Measurements from ENCODE around the gene LBH. TPM values are rescaled to one million over a fixed set of nuclear protein-coding genes. Genes with fewer than 3 reads are reported as not detected.

LBH gene
- polyA plus RNA-seq, 3 donors = 0.41 to 0.76 (median 0.42) TPM

- H3K4me1 ChIP-seq (ENCODE audit: control insufficient read depth in 1 of 2, insufficient read depth in 2 of 2, low read length in 2 of 2) = peaks cover 20 to 25% of the 10 kb centered on the region in 2 donors
- intact Hi-C loops (cut with micrococcal nuclease) = no loop called here
- H3K9me3 ChIP-seq (replicated peaks in 1 of 2; ENCODE audit: control insufficient read depth in 1 of 2, insufficient read depth in 1 of 2, low read length in 2 of 2) = no peaks in the 10 kb centered on the region
- H3K79me2 ChIP-seq (ENCODE audit: insufficient read depth, low read length) = no peaks in the 10 kb centered on the region
- peaks cover 43% of the 10 kb centered on the region for H3K4me1 Mint-ChIP-seq
- no peak overlapping the region for H3K9ac ChIP-seq (ENCODE audit: insufficient read depth, low read length, poor library complexity, severe bottlenecking)
- H3K27ac ChIP-seq (ENCODE audit: low read depth in 1 of 2, low read length in 2 of 2) = no peak overlapping the region
- H4K20me1 ChIP-seq (ENCODE audit: insufficient read depth, low read length) = no peaks in the 10 kb centered on the region
- H3K4me3 ChIP-seq (replicated peaks in 1 of 3; ENCODE audit: low read depth in 2 of 3, low read length in 3 of 3) = no peak overlapping the region
- DNase-seq = no peak
- H3K27me3 Mint-ChIP-seq (ENCODE audit: low read depth in 3 of 3) = peaks cover 5 to 8% (median 8%) of the 10 kb centered on the region in 3 donors
- H3K27me3 ChIP-seq (ENCODE audit: control insufficient read depth in 2 of 2, insufficient read depth in 2 of 2, low read length in 2 of 2) = no peaks in the 10 kb centered on the region
- no peak overlapping the region for H3K4me2 ChIP-seq (replicated peaks; ENCODE audit: extremely low read depth, low read length, poor library complexity, severe bottlenecking)
- H3K4me3 Mint-ChIP-seq = peak overlapping the region in 1 of 2 donors; percentile 45
- H3K9me3 Mint-ChIP-seq = no peaks in the 10 kb centered on the region
- H3K36me3 ChIP-seq (replicated peaks in 1 of 2; ENCODE audit: control insufficient read depth in 1 of 2, insufficient read depth in 2 of 2, low read length in 2 of 2) = no peaks in the 10 kb centered on the region
- H3K27ac Mint-ChIP-seq = peak overlapping the region in 3 of 7 donors; percentile 5 to 80 (median 33)
- no peaks in the 10 kb centered on the region for H3K36me3 Mint-ChIP-seq
- peak overlapping the region; percentile 30 for H2AFZ ChIP-seq (ENCODE audit: insufficient read depth, low read depth, low read length, poor library complexity, severe bottlenecking)
- TF ChIP-seq CTCF (IDR thresholded peaks at IDR 0.05) = no peak
These were observed 7.2 kb upstream of the LBH start for GRCh38 chr2:30224151-30224550.

- intact Hi-C loops (cut with micrococcal nuclease) = no loop called here
- 4% methylated on average over 6 of the region's 8 CpGs for WGBS (ENCODE audit: insufficient coverage)
- Histone ChIP-seq H2AFZ (ENCODE audit: insufficient read depth, low read depth, low read length, poor library complexity, severe bottlenecking) (peak overlapping the region; percentile 89), H3K9me3 (replicated peaks in 1 of 2; ENCODE audit: control insufficient read depth in 1 of 2, insufficient read depth in 1 of 2, low read length in 2 of 2) (peaks cover 0 to 3% of the 10 kb centered on the region in 2 donors), H3K4me2 (replicated peaks; ENCODE audit: extremely low read depth, low read length, poor library complexity, severe bottlenecking) (peak overlapping the region; percentile 71), H3K27ac (ENCODE audit: low read depth in 1 of 2, low read length in 2 of 2) (peak overlapping the region in 1 of 2 donors; percentile 72), H3K36me3 (replicated peaks in 1 of 2; ENCODE audit: control insufficient read depth in 1 of 2, insufficient read depth in 2 of 2, low read length in 2 of 2) (no peaks in the 10 kb centered on the region), H4K20me1 (ENCODE audit: insufficient read depth, low read length) (no peaks in the 10 kb centered on the region), H3K9ac (ENCODE audit: insufficient read depth, low read length, poor library complexity, severe bottlenecking) (peak overlapping the region; percentile 41), H3K4me3 (replicated peaks in 1 of 3; ENCODE audit: low read depth in 2 of 3, low read length in 3 of 3) (peak overlapping the region; percentile 33 to 82 (median 73)), H3K27me3 (ENCODE audit: control insufficient read depth in 2 of 2, insufficient read depth in 2 of 2, low read length in 2 of 2) (peaks cover 9 to 11% of the 10 kb centered on the region in 2 donors), H3K79me2 (ENCODE audit: insufficient read depth, low read length) (no peaks in the 10 kb centered on the region), H3K4me1 (ENCODE audit: control insufficient read depth in 1 of 2, insufficient read depth in 2 of 2, low read length in 2 of 2) (peaks cover 20 to 26% of the 10 kb centered on the region in 2 donors)
- Mint-ChIP-seq H3K36me3 (peaks cover 0 to 5% of the 10 kb centered on the region in 2 donors), H3K9me3 (peaks cover 0 to 2% (median 0%) of the 10 kb centered on the region in 7 donors), H3K4me1 (peaks cover 45% of the 10 kb centered on the region), H3K27me3 (ENCODE audit: low read depth in 3 of 3) (peaks cover 14 to 18% (median 15%) of the 10 kb centered on the region in 3 donors), H3K4me3 (peak overlapping the region; percentile 92 to 96), H3K27ac (peak overlapping the region; percentile 68 to 96 (median 85))
- DNase-seq = peak; percentile 10 to 31 (median 20)
- TF ChIP-seq CTCF (IDR thresholded peaks at IDR 0.05) = no peak
These were observed 6.1 kb upstream of the LBH start for GRCh38 chr2:30225131-30225762.

All from CD14-positive monocyte (primary cell).